ENCODE results near the gene HNRNPA3.

DNA sequence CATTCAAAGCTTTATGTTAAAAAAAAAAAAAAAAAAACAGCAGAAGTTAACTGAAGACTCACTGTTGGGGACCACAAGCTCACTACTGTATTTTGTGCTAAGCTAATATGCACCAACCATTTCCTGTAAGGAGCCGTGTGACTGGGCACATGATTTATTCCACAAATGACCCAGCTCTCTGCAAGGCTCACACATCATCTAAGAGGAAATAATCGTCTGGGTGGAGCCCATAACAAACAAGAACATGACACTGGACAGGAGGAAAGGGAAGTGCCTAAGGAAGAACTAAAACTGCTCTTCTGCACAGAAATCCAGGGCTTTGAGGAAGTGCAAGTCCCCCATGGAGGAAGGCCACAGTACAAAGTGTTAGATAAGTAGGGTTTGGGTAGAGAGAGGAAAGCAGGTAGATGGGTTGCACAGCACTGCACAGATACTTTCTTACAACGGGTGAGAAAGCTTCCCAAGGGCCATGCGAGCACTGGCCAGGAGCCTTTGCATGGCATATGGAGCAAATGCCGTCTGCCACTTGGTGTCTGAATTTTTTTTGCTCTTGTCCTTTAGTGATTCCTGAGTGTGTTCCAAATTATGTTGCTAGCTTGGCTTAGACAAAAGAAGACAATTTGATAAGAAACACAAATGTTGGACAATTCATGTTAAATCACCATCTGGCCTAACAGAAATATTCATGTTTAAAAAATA lies 27.5 kb downstream of the HNRNPA3 start:
- TF ChIP-seq, protein P1, sequence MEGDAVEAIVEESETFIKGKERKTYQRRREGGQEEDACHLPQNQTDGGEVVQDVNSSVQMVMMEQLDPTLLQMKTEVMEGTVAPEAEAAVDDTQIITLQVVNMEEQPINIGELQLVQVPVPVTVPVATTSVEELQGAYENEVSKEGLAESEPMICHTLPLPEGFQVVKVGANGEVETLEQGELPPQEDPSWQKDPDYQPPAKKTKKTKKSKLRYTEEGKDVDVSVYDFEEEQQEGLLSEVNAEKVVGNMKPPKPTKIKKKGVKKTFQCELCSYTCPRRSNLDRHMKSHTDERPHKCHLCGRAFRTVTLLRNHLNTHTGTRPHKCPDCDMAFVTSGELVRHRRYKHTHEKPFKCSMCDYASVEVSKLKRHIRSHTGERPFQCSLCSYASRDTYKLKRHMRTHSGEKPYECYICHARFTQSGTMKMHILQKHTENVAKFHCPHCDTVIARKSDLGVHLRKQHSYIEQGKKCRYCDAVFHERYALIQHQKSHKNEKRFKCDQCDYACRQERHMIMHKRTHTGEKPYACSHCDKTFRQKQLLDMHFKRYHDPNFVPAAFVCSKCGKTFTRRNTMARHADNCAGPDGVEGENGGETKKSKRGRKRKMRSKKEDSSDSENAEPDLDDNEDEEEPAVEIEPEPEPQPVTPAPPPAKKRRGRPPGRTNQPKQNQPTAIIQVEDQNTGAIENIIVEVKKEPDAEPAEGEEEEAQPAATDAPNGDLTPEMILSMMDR (IDR thresholded peaks at IDR 0.05; ENCODE audit: insufficient read depth, low read depth, low read length): no peak
- TF ChIP-seq EZH2 (IDR thresholded peaks at IDR 0.05; ENCODE audit: insufficient read depth, low read length): no peak
